ENCODE results near the gene NME9.

Gene NME9

GRCh38 chr3:138332472-138333073 lies 2.9 kb upstream of the NME9 start:
- peak in 1 of 2 experiments; percentile 13 for DNase-seq

- peak in 1 of 2 experiments; percentile 15 for DNase-seq
Measured at GRCh38 chr3:138331143-138331894, 1.7 kb upstream of the NME9 start.

GRCh38 chr3:138329984-138330293 lies 288 bp upstream of the NME9 start:
- DNase-seq, result no peak

- DNase-seq, result no peak
Measured at GRCh38 chr3:138328341-138328740, 1.3 kb downstream of the NME9 start.

GRCh38 chr3:138327831-138328230 lies 1.8 kb downstream of the NME9 start:
- DNase-seq, result no peak

- DNase-seq, result no peak
Measured at GRCh38 chr3:138326866-138327595, 2.6 kb downstream of the NME9 start.

GRCh38 chr3:138325990-138326389 lies 3.7 kb downstream of the NME9 start:
- DNase-seq, result no peak

GRCh38 chr3:138323971-138324370 lies 5.7 kb downstream of the NME9 start:
- DNase-seq, result no peak

GRCh38 chr3:138317687-138318086 lies 12.0 kb downstream of the NME9 start:
- DNase-seq, result no peak

GRCh38 chr3:138314751-138315150 lies 14.9 kb downstream of the NME9 start:
- no peak for DNase-seq

GRCh38 chr3:138310494-138310893 lies 19.2 kb downstream of the NME9 start:
- no peak for DNase-seq

- DNase-seq, result no peak
Measured at GRCh38 chr3:138308783-138309182, 20.9 kb downstream of the NME9 start.

- no peak for DNase-seq
Measured at GRCh38 chr3:138307899-138308298, 21.8 kb downstream of the NME9 start.

- DNase-seq, result no peak
Measured at GRCh38 chr3:138303474-138303873, 26.2 kb downstream of the NME9 start.

- DNase-seq, result no peak
Measured at GRCh38 chr3:138300647-138301046, 29.0 kb downstream of the NME9 start.

GRCh38 chr3:138297876-138298275 lies 31.8 kb downstream of the NME9 start:
- DNase-seq, result no peak

GRCh38 chr3:138297059-138297607 lies 32.5 kb downstream of the NME9 start:
- peak; percentile 37 to 39 for DNase-seq

- peak in 1 of 2 experiments; percentile 40 for DNase-seq
Measured at GRCh38 chr3:138296639-138297038, 33.0 kb downstream of the NME9 start.

- peak in 1 of 2 experiments; percentile 38 for DNase-seq
Measured at GRCh38 chr3:138289701-138290100, 40.0 kb downstream of the NME9 start.

- no peak for DNase-seq
Measured at GRCh38 chr3:138289260-138289659, 40.4 kb downstream of the NME9 start.

- DNase-seq, result no peak
Measured at GRCh38 chr3:138284957-138285477, 44.6 kb downstream of the NME9 start.

GRCh38 chr3:138284079-138284478 lies 45.6 kb downstream of the NME9 start:
- DNase-seq, result no peak

GRCh38 chr3:138282836-138283235 lies 46.8 kb downstream of the NME9 start:
- DNase-seq, result no peak

GRCh38 chr3:138281561-138281960 lies 48.1 kb downstream of the NME9 start:
- no peak for DNase-seq
